Common myeloid progenitor, CD34-positive (primary cell): ENCODE results near the gene C18orf32.
"Not testable (repeated sequence)": the region's sequence is repeated elsewhere in the genome, so short reads cannot be mapped to it uniquely, and the experiment has no call there.

Experiments
- CTCF ChIA-PET: fragments of 350-600 bp; sonication (Branson Sonifier 250); formaldehyde crosslinking; loops from one replicate; lab custom pipeline; 2021; ENCODE audit warnings: antibody characterized with exemption; lab: Charles Lee
- POLR2A ChIA-PET: fragments of 350-600 bp; sonication (Branson Sonifier 250); formaldehyde crosslinking; loops from one replicate; lab custom pipeline; 2021; ENCODE audit warnings: antibody characterized with exemption; lab: Charles Lee
- DNase-seq, 3 donors: peaks; one replicate each; pipeline versions ENCODE4 v3.0.0 to v3.0.0-alpha.2; 2013
- H3K27ac ChIP-seq, 2 experiments: 1 replicate in 1 of 2; 2 replicates in 1 of 2; pipeline ENCODE4 v1.7.0; 2013; ENCODE audit warnings: inconsistent platforms in 2 of 2, low read length in 2 of 2, mild to moderate bottlenecking in 2 of 2, low read depth in 1 of 2, moderate library complexity in 1 of 2; ENCODE audit not compliant: severe bottlenecking in 2 of 2, insufficient read depth in 1 of 2, poor library complexity in 1 of 2
- H3K27me3 ChIP-seq, 5 experiments: replicated peaks in 2 of 5; 1 replicate in 3 of 5; 2 replicates in 2 of 5; pipeline versions ENCODE4 v1.6.1 to v1.7.0; 2013; ENCODE audit warnings: low read length in 4 of 5, mild to moderate bottlenecking in 2 of 5, moderate library complexity in 2 of 5, inconsistent platforms in 1 of 5; ENCODE audit not compliant: insufficient read depth in 5 of 5, control insufficient read depth in 4 of 5
- H3K36me3 ChIP-seq, 4 experiments: 1 replicate in 2 of 4; 2 replicates in 2 of 4; pipeline versions ENCODE4 v1.6.1 to v1.7.0; 2013; ENCODE audit warnings: low read length in 3 of 4, control low read depth in 1 of 4, mild to moderate bottlenecking in 1 of 4; ENCODE audit not compliant: control insufficient read depth in 4 of 4, insufficient read depth in 4 of 4
- H3K4me1 ChIP-seq, 4 experiments: 1 replicate in 3 of 4; 2 replicates in 1 of 4; pipeline versions ENCODE4 v1.6.1 to v1.7.1; 2013; ENCODE audit warnings: low read length in 3 of 4, mild to moderate bottlenecking in 3 of 4, control low read depth in 1 of 4, inconsistent platforms in 1 of 4, moderate library complexity in 1 of 4; ENCODE audit not compliant: control insufficient read depth in 4 of 4, insufficient read depth in 4 of 4; ENCODE audit errors: control extremely low read depth in 1 of 4
- H3K4me3 ChIP-seq, 7 experiments: 1 replicate in 4 of 7; 2 replicates in 3 of 7; pipeline versions ENCODE4 v1.5.1 to v1.7.0; 2013; ENCODE audit warnings: mild to moderate bottlenecking in 7 of 7, low read length in 6 of 7, moderate library complexity in 6 of 7, inconsistent platforms in 2 of 7, low read depth in 2 of 7, control low read depth in 1 of 7; ENCODE audit not compliant: insufficient read depth in 4 of 7, control insufficient read depth in 1 of 7; ENCODE audit errors: extremely low read depth in 1 of 7
- H3K9me3 ChIP-seq, 5 experiments: 1 replicate in 4 of 5; 2 replicates in 1 of 5; pipeline versions ENCODE4 v1.6.1 to v1.7.1; 2013; ENCODE audit warnings: low read length in 4 of 5, mild to moderate bottlenecking in 2 of 5, inconsistent platforms in 1 of 5, low read depth in 1 of 5, moderate library complexity in 1 of 5; ENCODE audit not compliant: control insufficient read depth in 4 of 5, insufficient read depth in 2 of 5; ENCODE audit errors: control extremely low read depth in 1 of 5
- WGBS: methylation state at CpG from one replicate; pipeline ENCODE4 v1.1.5; 2013; ENCODE audit not compliant: insufficient coverage; 5-methylcytosine and 5-hydroxymethylcytosine counted together

The C18orf32 gene

DNA sequence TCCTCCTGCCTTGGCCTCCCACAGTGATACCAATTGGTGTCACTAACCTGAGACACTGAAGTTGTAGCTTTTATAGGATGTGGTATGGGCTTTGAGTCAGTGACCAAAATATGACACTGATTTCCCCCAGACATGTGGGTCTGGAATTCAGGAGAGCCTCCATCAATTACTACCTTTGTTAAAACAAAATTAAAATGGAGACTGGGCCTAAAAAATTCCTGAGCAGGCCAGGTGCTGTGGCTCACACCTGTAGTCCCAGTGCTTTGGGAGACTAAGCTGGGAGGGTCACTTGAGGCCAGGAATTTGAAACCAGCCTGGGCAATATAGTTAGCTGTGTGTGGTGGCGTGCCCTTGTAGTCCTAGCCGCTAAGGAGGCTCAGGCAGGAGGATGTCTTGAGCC, 37.9 kb upstream of the C18orf32 start:
- CTCF ChIA-PET = interaction anchor here (1.2 kb wide), 1 partner anchor 16 kb away, joined by 3 read pairs; no protein-coding TSS in a partner anchor
- no peak for DNase-seq

DNA sequence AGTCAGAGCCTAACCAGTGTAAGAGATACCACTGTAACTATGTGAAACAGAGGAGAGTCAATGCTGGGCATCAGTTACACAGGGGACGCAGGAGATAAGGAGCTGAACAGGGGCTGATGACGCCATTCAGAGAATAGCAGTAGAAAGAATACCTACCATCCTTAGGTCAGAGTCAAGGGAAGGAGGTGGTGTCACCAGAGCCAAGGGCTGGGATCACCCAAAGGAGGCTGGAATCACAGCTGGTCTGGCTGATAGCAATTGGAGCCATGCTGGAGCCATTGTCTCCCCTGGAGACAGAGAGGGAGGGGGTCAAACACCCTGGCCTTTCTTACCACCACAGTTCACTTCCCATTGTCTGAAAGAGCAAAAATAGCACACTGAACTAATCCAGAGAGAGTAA, 37.3 kb upstream of the C18orf32 start:
- Histone ChIP-seq H3K27ac (no peak overlapping the region), H3K9me3 (no peaks in the 10 kb centered on the region), H3K36me3 (no peaks in the 10 kb centered on the region), H3K4me1 (no peaks in the 10 kb centered on the region), H3K27me3 (peaks cover 0 to 3% (median 1%) of the 10 kb centered on the region in 5 experiments), H3K4me3 (no peak overlapping the region)
- CTCF ChIA-PET = interaction anchor here (0.7 to 1.2 kb wide), 3 partner anchors 15 to 47 kb away, joined by 3 read pairs; no protein-coding TSS in a partner anchor
- POLR2A ChIA-PET = no interaction called here
- WGBS = 90% methylated on average over 2 of the region's 2 CpGs
- DNase-seq = no peak

More for the DNA sequence above, 37.9 kb upstream of the C18orf32 start:
- Histone ChIP-seq H3K9me3 (no peaks in the 10 kb centered on the region), H3K27me3 (peaks cover 0 to 3% (median 1%) of the 10 kb centered on the region in 5 experiments), H3K4me1 (no peaks in the 10 kb centered on the region), H3K27ac (no peak overlapping the region), H3K36me3 (no peaks in the 10 kb centered on the region), H3K4me3 (no peak overlapping the region)
- POLR2A ChIA-PET = no interaction called here
- 100% methylated on average over 1 of the region's 2 CpGs for WGBS

DNA sequence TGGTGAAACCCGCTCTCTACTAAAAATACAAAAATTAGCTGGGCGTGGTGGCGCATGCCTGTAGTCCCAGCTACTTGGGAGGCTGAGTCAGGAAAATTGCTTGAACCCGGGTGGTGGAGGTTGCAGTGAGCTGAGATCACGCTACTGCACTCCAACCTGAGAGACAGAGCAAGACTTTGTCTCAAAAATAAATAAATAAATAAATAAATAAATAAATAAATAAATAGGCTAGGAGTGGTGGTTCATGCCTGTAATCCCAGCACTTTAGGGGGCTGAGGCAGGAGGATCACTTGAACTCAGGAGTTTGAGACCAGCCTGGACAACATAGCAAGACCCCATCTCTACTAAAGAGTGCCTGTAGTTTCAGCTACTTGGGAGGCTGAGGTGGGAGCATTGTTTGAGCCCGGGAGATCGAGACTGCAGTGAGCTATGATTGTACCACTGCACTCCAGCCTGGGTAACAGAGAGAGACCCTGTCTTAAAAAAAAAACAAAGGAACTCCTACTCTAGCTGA, 36.6 kb upstream of the C18orf32 start:
- H3K36me3 ChIP-seq, H3K27me3 ChIP-seq, H3K9me3 ChIP-seq, POLR2A ChIA-PET, H3K27ac ChIP-seq, H3K4me3 ChIP-seq, H3K4me1 ChIP-seq, DNase-seq: not testable (repeated sequence)
- CTCF ChIA-PET = interaction anchor here (0.7 to 1.3 kb wide), 4 partner anchors 9 to 48 kb away, joined by 3 to 4 read pairs (median 3); no protein-coding TSS in a partner anchor
- WGBS = 95% methylated on average over 3 of the region's 7 CpGs

DNA sequence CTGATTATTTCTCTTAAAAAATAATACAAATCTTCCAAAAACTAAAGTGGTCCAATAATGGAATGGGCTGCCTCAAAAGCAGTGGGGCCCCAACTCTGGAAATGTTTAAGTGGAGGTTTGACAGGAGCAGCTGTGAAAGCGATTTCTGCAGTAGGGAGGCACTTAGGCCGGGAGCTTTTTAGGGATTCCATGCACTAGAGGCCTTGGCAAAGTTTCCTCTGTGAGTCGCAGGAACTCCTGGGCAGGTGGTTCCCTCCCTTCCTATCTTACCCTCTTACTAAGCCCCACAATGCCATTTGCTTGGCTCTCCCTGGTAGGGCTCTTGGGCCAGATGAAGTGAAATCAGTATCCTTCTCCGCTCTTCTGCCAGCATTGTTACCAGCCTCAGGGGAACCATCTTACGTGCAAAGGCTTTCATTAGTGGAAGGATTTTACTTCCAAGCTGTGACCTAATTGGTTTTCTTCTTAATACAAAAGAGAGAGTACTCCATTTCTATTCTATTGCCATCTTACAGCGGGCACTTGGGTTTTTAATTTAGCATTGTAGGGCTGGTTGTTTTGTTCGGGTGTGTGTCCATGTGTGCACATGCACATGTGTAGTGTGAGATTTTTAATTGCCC, 34.3 kb upstream of the C18orf32 start:
- H3K4me1 ChIP-seq = no peaks in the 10 kb centered on the region
- ChIA-PET CTCF (no interaction called here), POLR2A (no interaction called here)
- WGBS = 100% methylated on average over 4 of the region's 7 CpGs
- peaks cover 0 to 1% (median 0%) of the 10 kb centered on the region in 5 experiments for H3K27me3 ChIP-seq
- no peak overlapping the region for H3K27ac ChIP-seq
- no peaks in the 10 kb centered on the region for H3K9me3 ChIP-seq
- H3K4me3 ChIP-seq = no peak overlapping the region
- no peak for DNase-seq
- no peaks in the 10 kb centered on the region for H3K36me3 ChIP-seq

DNA sequence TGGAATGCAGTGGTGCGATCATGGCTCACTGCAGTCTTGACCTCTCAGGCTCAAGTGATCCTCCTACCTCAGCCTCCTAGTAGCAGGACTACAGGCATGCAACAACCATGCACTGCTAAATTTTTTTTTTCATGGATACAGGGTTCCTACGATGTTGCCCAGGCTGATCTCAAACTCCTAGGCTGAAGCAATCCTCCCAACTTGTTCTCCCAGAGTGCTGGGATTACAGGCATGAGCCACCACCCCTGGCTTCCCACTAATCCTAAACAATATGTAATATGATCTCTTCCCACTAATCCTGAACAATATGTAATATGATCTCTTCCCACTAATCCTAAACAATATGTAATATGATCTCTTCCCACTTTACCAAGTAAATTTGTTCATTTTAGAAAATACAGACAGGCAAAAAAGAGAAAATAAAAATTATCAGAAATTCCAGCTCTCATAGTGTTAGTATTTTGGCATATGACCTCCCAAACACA, 33.7 kb upstream of the C18orf32 start:
- H3K27me3 ChIP-seq = peaks cover 0 to 1% (median 0%) of the 10 kb centered on the region in 5 experiments
- peaks cover 0 to 1% (median 0%) of the 10 kb centered on the region in 4 experiments for H3K4me1 ChIP-seq
- no peaks in the 10 kb centered on the region for H3K36me3 ChIP-seq
- CTCF ChIA-PET = no interaction called here
- no peak overlapping the region for H3K27ac ChIP-seq
- H3K9me3 ChIP-seq = no peaks in the 10 kb centered on the region
- no peak overlapping the region for H3K4me3 ChIP-seq
- 100% methylated on average over 2 of the region's 2 CpGs for WGBS
- POLR2A ChIA-PET = no interaction called here
- no peak for DNase-seq

DNA sequence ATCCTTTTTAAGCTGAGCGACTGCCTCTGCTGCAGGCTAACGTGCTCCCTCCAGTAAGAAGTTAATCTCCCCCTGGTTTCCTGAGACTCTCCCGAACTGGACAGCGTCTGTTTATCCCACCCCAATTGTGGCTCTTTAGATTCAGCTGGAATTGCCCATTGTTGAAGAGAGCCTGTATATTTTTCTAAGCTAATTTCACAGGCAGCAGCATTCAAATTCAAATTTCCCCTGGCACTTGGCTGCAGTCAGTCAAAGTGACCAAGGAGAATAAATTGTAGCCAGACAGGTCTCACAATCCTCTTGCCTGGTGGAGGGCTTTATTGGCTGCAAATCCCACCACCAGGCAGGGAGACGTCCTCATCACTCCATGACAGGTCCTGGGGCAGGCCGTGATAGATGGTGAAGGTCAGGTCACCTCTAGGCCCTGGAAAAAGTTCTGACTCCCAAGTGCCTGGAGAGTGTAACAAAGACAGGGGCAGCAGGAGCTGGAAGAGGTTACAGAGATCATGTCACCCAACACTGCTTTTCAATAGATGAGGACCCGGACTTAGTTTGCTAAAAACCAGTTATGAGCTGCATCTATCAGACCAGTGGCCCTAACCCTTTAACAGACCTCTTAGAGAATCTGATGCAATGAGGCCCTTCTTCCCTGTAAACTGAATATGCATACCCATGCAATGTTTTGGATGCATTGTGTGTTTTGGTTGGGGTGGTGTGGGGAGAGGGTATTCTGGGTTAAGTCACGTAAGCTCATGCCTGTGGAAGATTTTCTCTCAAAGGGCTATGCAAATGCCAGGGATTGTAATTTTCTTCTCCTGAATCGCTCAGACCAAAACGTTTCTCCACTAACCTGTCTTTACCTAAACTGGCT, 32.3 kb upstream of the C18orf32 start:
- no peaks in the 10 kb centered on the region for H3K27me3 ChIP-seq
- DNase-seq = no peak
- no peaks in the 10 kb centered on the region for H3K9me3 ChIP-seq
- WGBS = 98% methylated on average over 8 of the region's 10 CpGs
- ChIA-PET POLR2A (no interaction called here), CTCF (interaction anchor here (1.8 kb wide), 1 partner anchor 9 kb away, joined by 8 read pairs; no protein-coding TSS in a partner anchor)
- no peaks in the 10 kb centered on the region for H3K36me3 ChIP-seq
- H3K4me3 ChIP-seq = no peak overlapping the region
- peaks cover 0 to 5% (median 0%) of the 10 kb centered on the region in 4 experiments for H3K4me1 ChIP-seq
- H3K27ac ChIP-seq = no peak overlapping the region
